ENCODE results near the gene IGF1R. TPM values are rescaled to one million over a fixed set of nuclear protein-coding genes. Genes with fewer than 3 reads are reported as not detected.

The IGF1R gene
- total RNA-seq, 1 experiment from 2014 or later = 71.3 TPM

DNA sequence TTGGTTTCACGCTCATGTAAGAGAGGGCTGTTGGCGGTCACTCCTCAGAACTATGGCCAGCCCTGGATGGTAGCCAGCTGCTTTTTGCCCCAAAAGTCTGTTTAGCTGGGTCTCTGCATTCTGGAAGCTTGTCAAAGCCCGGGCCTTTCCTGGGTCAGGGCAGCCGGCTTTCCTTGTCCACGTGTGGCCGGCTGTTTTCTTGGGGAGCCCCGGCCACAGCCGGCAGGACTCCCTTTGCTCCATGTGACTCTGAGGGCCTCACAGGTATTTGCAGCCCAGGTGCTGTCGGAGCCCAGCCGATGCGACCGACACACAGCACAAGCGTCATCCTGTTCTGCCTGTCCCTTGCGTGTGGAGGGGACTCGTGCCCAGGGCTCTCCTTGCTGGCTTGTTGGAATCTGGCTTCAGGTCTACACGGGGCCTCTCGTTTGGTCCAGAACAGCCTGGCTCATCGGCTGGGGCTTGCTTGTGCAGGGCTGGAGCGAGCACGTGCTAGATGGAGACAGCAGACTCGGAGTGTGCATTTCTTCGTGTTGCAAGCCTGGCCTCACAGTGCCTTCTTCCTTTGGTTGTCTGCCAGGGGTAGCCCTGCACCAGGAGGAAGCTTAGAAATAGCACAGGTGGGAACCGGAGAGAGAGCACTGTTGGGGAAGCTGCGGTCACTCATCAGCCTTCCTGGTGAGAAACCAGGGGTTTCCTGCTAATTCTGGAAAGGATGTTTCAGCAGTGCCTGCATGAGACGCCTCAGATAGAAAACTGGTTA lies 307.8 kb downstream of the IGF1R start:
- H4K20me1 ChIP-seq (ENCODE audit: insufficient read depth) = no peaks in the 10 kb centered on the region
- no peaks in the 10 kb centered on the region for H3K4me1 ChIP-seq (replicated peaks; ENCODE audit: insufficient read depth)
- H3K27ac ChIP-seq = no peak overlapping the region
- no peaks in the 10 kb centered on the region for H3K79me2 ChIP-seq (ENCODE audit: low read depth)
- BruUV-seq (replicated peaks) = no TSS peak
- no peak overlapping the region for H3K4me2 ChIP-seq
- no peaks in the 10 kb centered on the region for H3K27me3 ChIP-seq (ENCODE audit: insufficient read depth, low read depth)
- no peaks in the 10 kb centered on the region for H3K9me3 ChIP-seq (ENCODE audit: insufficient read depth, low read depth)
- intact Hi-C loops (cut with micrococcal nuclease; ENCODE audit: unreplicated experiment) = no loop called here
- H3K36me3 ChIP-seq (ENCODE audit: low read depth) = no peaks in the 10 kb centered on the region
- H2AFZ ChIP-seq = no peak overlapping the region
- peak in 1 of 2 experiments; percentile 9 for DNase-seq
- H3K4me3 ChIP-seq = no peak overlapping the region
- POLR2A ChIA-PET (ENCODE audit: unreplicated experiment) = no interaction called here
- TF ChIP-seq CTCF (conservative IDR thresholded peaks at IDR 0.05) = no peak
- no peak for TF ChIP-seq EZH2 (IDR thresholded peaks at IDR 0.05; ENCODE audit: low read depth)
- CTCF ChIA-PET = no interaction called here
- H3F3A ChIP-seq (ENCODE audit: insufficient read depth, low read depth) = no peaks in the 10 kb centered on the region
- no peaks in the 10 kb centered on the region for H3K9me2 ChIP-seq (ENCODE audit: insufficient read depth)

DNA sequence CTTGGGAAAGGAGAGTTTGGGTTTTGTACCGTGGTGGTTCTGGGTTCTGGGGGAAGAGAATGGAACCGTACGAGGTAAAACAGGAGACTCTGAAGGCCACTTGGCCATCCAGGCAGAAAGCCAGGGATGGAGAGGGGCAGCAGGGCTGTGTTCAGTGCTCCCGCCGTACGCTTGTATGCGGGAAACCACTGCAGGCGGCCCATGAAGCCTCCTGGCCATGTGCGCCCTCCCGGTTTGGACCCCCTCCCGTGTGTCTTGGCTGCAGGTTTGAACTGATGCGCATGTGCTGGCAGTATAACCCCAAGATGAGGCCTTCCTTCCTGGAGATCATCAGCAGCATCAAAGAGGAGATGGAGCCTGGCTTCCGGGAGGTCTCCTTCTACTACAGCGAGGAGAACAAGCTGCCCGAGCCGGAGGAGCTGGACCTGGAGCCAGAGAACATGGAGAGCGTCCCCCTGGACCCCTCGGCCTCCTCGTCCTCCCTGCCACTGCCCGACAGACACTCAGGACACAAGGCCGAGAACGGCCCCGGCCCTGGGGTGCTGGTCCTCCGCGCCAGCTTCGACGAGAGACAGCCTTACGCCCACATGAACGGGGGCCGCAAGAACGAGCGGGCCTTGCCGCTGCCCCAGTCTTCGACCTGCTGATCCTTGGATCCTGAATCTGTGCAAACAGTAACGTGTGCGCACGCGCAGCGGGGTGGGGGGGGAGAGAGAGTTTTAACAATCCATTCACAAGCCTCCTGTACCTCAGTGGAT lies 308.6 kb downstream of the IGF1R start:
- BruUV-seq (replicated peaks) = no TSS peak
- Histone ChIP-seq H3K4me2 (no peak overlapping the region), H3K4me1 (replicated peaks; ENCODE audit: insufficient read depth) (no peaks in the 10 kb centered on the region), H3K27me3 (ENCODE audit: insufficient read depth, low read depth) (no peaks in the 10 kb centered on the region), H3F3A (ENCODE audit: insufficient read depth, low read depth) (no peaks in the 10 kb centered on the region), H3K27ac (no peak overlapping the region), H3K36me3 (ENCODE audit: low read depth) (peaks cover 4% of the 10 kb centered on the region; the same call in 1 of the 2 replicates), H3K9me2 (ENCODE audit: insufficient read depth) (no peaks in the 10 kb centered on the region), H3K4me3 (no peak overlapping the region), H3K9me3 (ENCODE audit: insufficient read depth, low read depth) (0 out of 2 replicates have a peak, but pooled peaks cover 1% of the 10 kb centered on the region), H4K20me1 (ENCODE audit: insufficient read depth) (no peaks in the 10 kb centered on the region), H3K79me2 (ENCODE audit: low read depth) (no peaks in the 10 kb centered on the region), H2AFZ (no peak overlapping the region)
- CTCF ChIA-PET = no interaction called here
- POLR2A ChIA-PET (ENCODE audit: unreplicated experiment) = no interaction called here
- no peak for TF ChIP-seq CTCF (conservative IDR thresholded peaks at IDR 0.05)
- intact Hi-C loops (cut with micrococcal nuclease; ENCODE audit: unreplicated experiment) = no loop called here
- DNase-seq = peak in 1 of 2 experiments; percentile 19

DNA sequence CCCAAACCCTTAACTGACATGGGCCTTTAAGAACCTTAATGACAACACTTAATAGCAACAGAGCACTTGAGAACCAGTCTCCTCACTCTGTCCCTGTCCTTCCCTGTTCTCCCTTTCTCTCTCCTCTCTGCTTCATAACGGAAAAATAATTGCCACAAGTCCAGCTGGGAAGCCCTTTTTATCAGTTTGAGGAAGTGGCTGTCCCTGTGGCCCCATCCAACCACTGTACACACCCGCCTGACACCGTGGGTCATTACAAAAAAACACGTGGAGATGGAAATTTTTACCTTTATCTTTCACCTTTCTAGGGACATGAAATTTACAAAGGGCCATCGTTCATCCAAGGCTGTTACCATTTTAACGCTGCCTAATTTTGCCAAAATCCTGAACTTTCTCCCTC lies 309.3 kb downstream of the IGF1R start:
- Histone ChIP-seq H3K9me3 (ENCODE audit: insufficient read depth, low read depth) (0 out of 2 replicates have a peak, but pooled peaks cover 3% of the 10 kb centered on the region), H3F3A (ENCODE audit: insufficient read depth, low read depth) (no peaks in the 10 kb centered on the region), H3K79me2 (ENCODE audit: low read depth) (no peaks in the 10 kb centered on the region), H3K4me3 (no peak overlapping the region), H3K27me3 (ENCODE audit: insufficient read depth, low read depth) (no peaks in the 10 kb centered on the region), H4K20me1 (ENCODE audit: insufficient read depth) (no peaks in the 10 kb centered on the region), H3K27ac (no peak overlapping the region), H3K4me2 (no peak overlapping the region), H3K4me1 (replicated peaks; ENCODE audit: insufficient read depth) (no peaks in the 10 kb centered on the region), H3K9me2 (ENCODE audit: insufficient read depth) (no peaks in the 10 kb centered on the region), H3K36me3 (ENCODE audit: low read depth) (peaks cover 4% of the 10 kb centered on the region; the same call in 1 of the 2 replicates), H2AFZ (no peak overlapping the region)
- DNase-seq = no peak
- intact Hi-C loops (cut with micrococcal nuclease; ENCODE audit: unreplicated experiment) = no loop called here
- CTCF ChIA-PET = no interaction called here
- no peak for TF ChIP-seq CTCF (conservative IDR thresholded peaks at IDR 0.05)
- no peak for TF ChIP-seq EZH2 (IDR thresholded peaks at IDR 0.05; ENCODE audit: low read depth)
- BruUV-seq (replicated peaks) = no TSS peak
- POLR2A ChIA-PET (ENCODE audit: unreplicated experiment) = no interaction called here
